Astrocyte of the spinal cord (primary cell): ENCODE data around the gene YPEL1.

ENCODE experiments used
- DNase-seq: peaks from one replicate; pipeline ENCODE4 v3.0.0; 2011; ENCODE audit warnings: low read depth, low spot score
- H3K4me3 ChIP-seq: 2 replicates; pipeline ENCODE4 v1.5.1; 2011; ENCODE audit warnings: low read depth, mild to moderate bottlenecking, low read length, moderate library complexity
- in situ Hi-C: cut with HindIII; loops from 2 replicates; pipeline ENCODE4 v1.10.0; 2017; ENCODE audit warnings: low sequenced_read_pairs
- TF ChIP-seq, protein P1 (sequence below): IDR thresholded peaks from 2 replicates; pipeline ENCODE4 v1.5.1; 2012; ENCODE audit warnings: low read depth, mild to moderate bottlenecking, low read length, inconsistent platforms

Gene YPEL1

DNA sequence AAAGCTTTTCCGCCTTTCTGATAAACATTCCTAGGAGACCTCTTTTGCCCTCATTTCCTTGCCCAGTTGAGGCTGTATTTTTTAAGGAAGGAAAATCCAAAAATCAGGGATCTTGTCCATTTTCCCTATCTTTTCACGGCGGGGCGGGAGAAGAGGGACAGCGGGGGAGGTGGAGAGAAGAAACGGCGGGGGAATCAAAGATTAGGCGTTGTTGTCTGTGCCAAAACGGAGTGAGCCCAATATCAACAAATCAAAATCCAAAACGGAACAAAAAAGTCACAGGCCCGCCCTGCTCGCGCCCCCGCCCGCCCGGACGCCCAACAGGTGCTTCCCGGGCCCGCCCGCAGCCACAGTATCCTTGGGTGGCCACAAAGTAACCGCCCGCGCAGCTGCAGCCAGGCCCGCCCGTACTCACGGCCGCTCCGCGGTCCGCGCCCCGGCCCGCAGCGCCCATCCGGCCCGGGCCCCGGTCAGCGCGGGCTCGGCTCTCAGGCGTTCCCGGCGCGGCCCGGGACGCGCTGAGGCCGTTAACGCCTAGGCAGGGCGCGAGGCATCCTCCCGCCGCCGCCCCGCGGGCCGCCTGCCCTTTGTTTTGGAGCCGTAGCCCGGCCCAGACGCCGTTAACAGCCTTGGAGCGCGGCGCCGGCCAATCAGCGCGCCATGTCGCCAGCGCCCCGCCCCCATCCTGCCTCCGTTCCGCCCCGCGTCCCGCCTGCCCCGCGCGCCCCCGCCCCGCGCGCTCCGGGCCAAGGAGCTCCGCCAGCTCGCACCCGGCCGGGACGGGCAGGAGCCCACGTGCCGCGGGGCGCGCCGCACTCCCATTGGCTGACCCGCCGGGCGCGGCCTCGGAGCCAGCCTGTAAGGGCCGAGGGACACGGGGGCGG lies at the start of gene YPEL1:
YPEL1 (minus strand) TSS at position 595 of the 884 bp plus-strand sequence. CDS start 25,050 bp downstream, outside the sequence.
- TF ChIP-seq, protein P1, sequence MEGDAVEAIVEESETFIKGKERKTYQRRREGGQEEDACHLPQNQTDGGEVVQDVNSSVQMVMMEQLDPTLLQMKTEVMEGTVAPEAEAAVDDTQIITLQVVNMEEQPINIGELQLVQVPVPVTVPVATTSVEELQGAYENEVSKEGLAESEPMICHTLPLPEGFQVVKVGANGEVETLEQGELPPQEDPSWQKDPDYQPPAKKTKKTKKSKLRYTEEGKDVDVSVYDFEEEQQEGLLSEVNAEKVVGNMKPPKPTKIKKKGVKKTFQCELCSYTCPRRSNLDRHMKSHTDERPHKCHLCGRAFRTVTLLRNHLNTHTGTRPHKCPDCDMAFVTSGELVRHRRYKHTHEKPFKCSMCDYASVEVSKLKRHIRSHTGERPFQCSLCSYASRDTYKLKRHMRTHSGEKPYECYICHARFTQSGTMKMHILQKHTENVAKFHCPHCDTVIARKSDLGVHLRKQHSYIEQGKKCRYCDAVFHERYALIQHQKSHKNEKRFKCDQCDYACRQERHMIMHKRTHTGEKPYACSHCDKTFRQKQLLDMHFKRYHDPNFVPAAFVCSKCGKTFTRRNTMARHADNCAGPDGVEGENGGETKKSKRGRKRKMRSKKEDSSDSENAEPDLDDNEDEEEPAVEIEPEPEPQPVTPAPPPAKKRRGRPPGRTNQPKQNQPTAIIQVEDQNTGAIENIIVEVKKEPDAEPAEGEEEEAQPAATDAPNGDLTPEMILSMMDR: no peak
- in situ Hi-C loops: no loop called here
- peak within 1 kb of the TSS; percentile 51 for H3K4me3 ChIP-seq
- peak; percentile 96 for DNase-seq

GRCh38 chr22:21780259-21780658 lies 44.7 kb upstream of the YPEL1 start:
- DNase-seq: no peak
- in situ Hi-C loops: no loop called here
- TF ChIP-seq, protein P1: no peak

DNA sequence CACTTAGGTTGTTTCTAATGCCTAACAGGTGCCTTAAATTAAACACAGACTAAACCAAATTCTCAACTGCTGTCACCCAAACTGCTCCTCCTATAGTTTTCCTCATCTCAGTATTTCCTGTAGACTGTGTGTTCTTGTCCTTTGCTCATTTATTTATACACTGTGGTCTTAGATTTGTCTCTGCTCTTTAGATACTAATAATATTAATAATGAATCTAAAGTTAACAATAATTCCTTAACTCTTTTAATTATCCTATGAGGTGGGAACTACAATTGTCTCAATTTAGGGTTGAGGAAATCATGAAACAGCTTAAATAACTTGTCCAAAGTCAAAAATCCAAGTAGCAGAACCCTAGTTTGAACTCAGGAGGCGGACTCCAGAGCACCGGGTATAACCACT lies 43.9 kb upstream of the YPEL1 start:
- DNase-seq: no peak
- TF ChIP-seq, protein P1: no peak
- no peak overlapping the region for H3K4me3 ChIP-seq
- in situ Hi-C loops: no loop called here

More at GRCh38 chr22:21780259-21780658, 44.7 kb upstream of the YPEL1 start:
- H3K4me3 ChIP-seq: no peak overlapping the region

GRCh38 chr22:21778705-21779363 lies 43.2 kb upstream of the YPEL1 start:
- no peak overlapping the region for H3K4me3 ChIP-seq
- peak; percentile 86 for DNase-seq
- in situ Hi-C loops: no loop called here
- TF ChIP-seq, protein P1: no peak

GRCh38 chr22:21771631-21771976 lies 36.0 kb upstream of the YPEL1 start:
- in situ Hi-C loops: no loop called here
- no peak overlapping the region for H3K4me3 ChIP-seq
- TF ChIP-seq, protein P1: no peak
- no peak for DNase-seq

GRCh38 chr22:21768435-21768834 lies 32.8 kb upstream of the YPEL1 start:
- in situ Hi-C loops: no loop called here
- H3K4me3 ChIP-seq: no peak overlapping the region
- TF ChIP-seq, protein P1: no peak
- DNase-seq: no peak
